ENCODE measurements around the gene CTSW. TPM values are rescaled to one million over a fixed set of nuclear protein-coding genes. Genes with fewer than 3 reads are reported as not detected.
A peak's percentile ranks its signal among the peaks of the same experiment; 100 is the strongest.

Gene CTSW
- total RNA-seq, 2 donors from 2014 or later = not detected

DNA sequence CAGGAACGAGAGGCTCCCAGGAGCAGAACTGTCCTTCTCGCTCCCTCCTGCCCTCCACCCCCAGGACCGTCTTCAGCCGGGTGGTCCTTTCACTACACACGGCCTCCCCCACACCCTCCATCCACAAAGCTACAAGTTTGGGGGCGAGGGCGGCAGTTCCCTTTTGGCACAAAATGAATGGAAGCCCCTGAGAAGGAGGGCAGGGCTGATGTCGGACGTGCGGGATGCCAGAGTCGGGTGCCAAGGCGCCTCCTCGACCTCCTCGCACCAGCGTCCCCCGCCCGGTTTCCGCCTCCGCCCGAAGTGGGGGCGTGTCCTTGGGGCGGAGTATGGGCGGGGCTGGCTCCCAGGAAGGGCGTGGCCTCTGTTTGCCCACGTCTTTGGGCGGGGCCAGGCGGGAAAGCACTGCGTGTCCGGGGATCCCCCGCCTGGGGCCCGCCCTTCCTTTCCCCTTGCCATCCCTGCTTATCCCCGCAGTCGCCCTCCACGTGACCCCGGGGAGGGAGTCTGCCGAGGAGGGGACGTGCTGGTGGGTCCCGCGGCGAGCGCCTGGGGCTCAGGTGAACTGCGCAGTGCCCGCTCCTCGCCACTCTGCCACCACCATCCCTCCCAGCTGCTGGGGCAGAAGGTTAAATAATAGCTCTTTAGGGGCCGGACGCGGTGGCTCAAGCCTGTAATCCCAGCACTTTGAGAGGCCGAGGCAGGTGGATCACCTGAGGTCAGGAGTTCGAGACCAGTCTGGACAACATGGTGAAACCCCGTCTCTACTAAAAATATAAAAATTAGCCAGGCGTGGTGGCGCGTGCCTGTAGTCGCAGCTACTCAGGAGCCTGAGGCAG is 6.1 kb upstream of the CTSW start:
- Mint-ChIP-seq H3K4me3 (peak overlapping the region; percentile 85), H3K36me3 (ENCODE audit: low read depth) (peaks cover 18% of the 10 kb centered on the region), H3K27me3 (ENCODE audit: insufficient read depth) (peaks cover 8% of the 10 kb centered on the region), H3K27ac (peak overlapping the region; percentile 87), H3K4me1 (peaks cover 5% of the 10 kb centered on the region), H3K9me3 (no peaks in the 10 kb centered on the region)
- DNase-seq = peak; percentile 98
- H3K4me3 ChIP-seq (ENCODE audit: low read length) = peak overlapping the region; percentile 94
- H3K9me3 ChIP-seq (ENCODE audit: control insufficient read depth, low read length) = no peaks in the 10 kb centered on the region
- H3K9ac ChIP-seq (ENCODE audit: extremely low read depth, low read length, poor library complexity, severe bottlenecking) = peak overlapping the region; percentile 44
- TF ChIP-seq, protein P1, sequence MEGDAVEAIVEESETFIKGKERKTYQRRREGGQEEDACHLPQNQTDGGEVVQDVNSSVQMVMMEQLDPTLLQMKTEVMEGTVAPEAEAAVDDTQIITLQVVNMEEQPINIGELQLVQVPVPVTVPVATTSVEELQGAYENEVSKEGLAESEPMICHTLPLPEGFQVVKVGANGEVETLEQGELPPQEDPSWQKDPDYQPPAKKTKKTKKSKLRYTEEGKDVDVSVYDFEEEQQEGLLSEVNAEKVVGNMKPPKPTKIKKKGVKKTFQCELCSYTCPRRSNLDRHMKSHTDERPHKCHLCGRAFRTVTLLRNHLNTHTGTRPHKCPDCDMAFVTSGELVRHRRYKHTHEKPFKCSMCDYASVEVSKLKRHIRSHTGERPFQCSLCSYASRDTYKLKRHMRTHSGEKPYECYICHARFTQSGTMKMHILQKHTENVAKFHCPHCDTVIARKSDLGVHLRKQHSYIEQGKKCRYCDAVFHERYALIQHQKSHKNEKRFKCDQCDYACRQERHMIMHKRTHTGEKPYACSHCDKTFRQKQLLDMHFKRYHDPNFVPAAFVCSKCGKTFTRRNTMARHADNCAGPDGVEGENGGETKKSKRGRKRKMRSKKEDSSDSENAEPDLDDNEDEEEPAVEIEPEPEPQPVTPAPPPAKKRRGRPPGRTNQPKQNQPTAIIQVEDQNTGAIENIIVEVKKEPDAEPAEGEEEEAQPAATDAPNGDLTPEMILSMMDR (conservative IDR thresholded peaks at IDR 0.05) = no peak
- H3K27me3 ChIP-seq (ENCODE audit: control insufficient read depth, insufficient read depth, low read length, poor library complexity, severe bottlenecking) = no peaks in the 10 kb centered on the region
- WGBS, 2 experiments (ENCODE audit: insufficient coverage in 1 of 2, insufficient read length in 1 of 2) = 14 to 30% methylated on average over 20 to 54 of the region's 54 CpGs
- no peaks in the 10 kb centered on the region for H3K4me1 ChIP-seq (ENCODE audit: control insufficient read depth, insufficient read depth, low read length)
- no peak overlapping the region for H3K27ac ChIP-seq (ENCODE audit: low read depth, low read length)
- peaks cover 11% of the 10 kb centered on the region for H3K36me3 ChIP-seq (ENCODE audit: control insufficient read depth, insufficient read depth, low read length)

DNA sequence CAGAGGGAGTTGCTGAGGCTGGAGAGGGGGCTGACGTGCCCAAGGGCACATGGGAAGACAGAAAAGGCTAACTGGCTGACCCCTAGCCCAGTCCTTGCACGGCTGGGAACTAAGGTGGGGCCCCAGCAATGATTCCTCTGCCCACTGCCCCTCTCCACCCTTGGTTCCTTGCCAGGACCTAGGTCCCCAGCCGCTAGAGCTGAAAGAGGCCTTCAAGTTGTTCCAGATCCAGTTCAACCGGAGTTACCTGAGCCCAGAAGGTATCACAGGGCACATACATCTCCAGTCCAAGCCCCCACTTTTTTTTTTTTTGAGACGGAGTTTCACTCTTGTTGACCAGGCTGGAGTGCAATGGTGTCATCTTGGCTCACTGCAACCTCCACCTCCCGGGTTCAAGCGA is 390 bp downstream of the CTSW start:
- H3K9me3 Mint-ChIP-seq = no peaks in the 10 kb centered on the region
- no peak overlapping the region for H3K4me3 Mint-ChIP-seq
- peaks cover 26% of the 10 kb centered on the region for H3K36me3 ChIP-seq (ENCODE audit: control insufficient read depth, insufficient read depth, low read length)
- no peak overlapping the region for H3K27ac Mint-ChIP-seq
- H3K4me1 ChIP-seq (ENCODE audit: control insufficient read depth, insufficient read depth, low read length) = no peaks in the 10 kb centered on the region
- DNase-seq = no peak
- no peak overlapping the region for H3K9ac ChIP-seq (ENCODE audit: extremely low read depth, low read length, poor library complexity, severe bottlenecking)
- no peak overlapping the region for H3K27ac ChIP-seq (ENCODE audit: low read depth, low read length)
- no peaks in the 10 kb centered on the region for H3K27me3 ChIP-seq (ENCODE audit: control insufficient read depth, insufficient read depth, low read length, poor library complexity, severe bottlenecking)
- H3K4me1 Mint-ChIP-seq = peaks cover 2% of the 10 kb centered on the region
- no peaks in the 10 kb centered on the region for H3K9me3 ChIP-seq (ENCODE audit: control insufficient read depth, low read length)
- peaks cover 8% of the 10 kb centered on the region for H3K27me3 Mint-ChIP-seq (ENCODE audit: insufficient read depth)
- H3K36me3 Mint-ChIP-seq (ENCODE audit: low read depth) = peaks cover 26% of the 10 kb centered on the region
- no peak overlapping the region for H3K4me3 ChIP-seq (ENCODE audit: low read length)
- WGBS, 2 experiments (ENCODE audit: insufficient coverage in 1 of 2, insufficient read length in 1 of 2) = 93 to 100% methylated on average over 6 to 7 of the region's 7 CpGs
- TF ChIP-seq, protein P1 (conservative IDR thresholded peaks at IDR 0.05) = no peak

DNA sequence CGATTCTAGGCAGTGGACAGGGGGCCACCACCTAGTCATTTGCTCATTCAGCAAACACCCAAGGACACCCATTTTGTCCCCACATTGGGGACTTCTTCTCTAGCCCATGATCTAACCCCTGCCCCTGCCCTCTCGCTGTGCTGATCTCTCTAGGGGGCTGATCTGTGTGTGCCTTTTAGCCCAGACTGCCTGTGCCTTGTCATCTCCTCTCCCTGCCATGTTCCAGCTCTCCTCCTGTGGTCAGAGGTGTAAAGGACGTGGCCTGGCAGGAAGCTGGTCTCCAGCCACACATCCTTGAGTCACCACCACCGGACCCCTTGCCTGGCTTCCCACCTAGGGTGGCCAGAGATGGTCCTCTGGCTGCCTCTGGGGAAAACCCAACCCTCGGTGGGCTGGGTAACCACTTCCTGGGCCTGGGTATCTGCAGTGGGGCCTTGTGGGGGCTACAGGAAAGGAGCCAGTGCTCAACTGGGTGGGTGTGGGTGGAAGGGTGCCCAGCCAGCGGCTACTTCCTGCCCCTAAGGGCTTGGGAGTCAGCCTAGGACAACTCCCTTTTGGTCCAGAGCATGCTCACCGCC is 1.3 kb downstream of the CTSW start:
- Histone ChIP-seq H3K9me3 (ENCODE audit: control insufficient read depth, low read length) (no peaks in the 10 kb centered on the region), H3K4me1 (ENCODE audit: control insufficient read depth, insufficient read depth, low read length) (no peaks in the 10 kb centered on the region), H3K36me3 (ENCODE audit: control insufficient read depth, insufficient read depth, low read length) (peaks cover 35% of the 10 kb centered on the region), H3K27me3 (ENCODE audit: control insufficient read depth, insufficient read depth, low read length, poor library complexity, severe bottlenecking) (no peaks in the 10 kb centered on the region), H3K9ac (ENCODE audit: extremely low read depth, low read length, poor library complexity, severe bottlenecking) (no peak overlapping the region), H3K27ac (ENCODE audit: low read depth, low read length) (no peak overlapping the region), H3K4me3 (ENCODE audit: low read length) (no peak overlapping the region)
- H3K9me3 Mint-ChIP-seq = no peaks in the 10 kb centered on the region
- no peak overlapping the region for H3K4me3 Mint-ChIP-seq
- TF ChIP-seq, protein P1 (conservative IDR thresholded peaks at IDR 0.05) = no peak
- peaks cover 34% of the 10 kb centered on the region for H3K36me3 Mint-ChIP-seq (ENCODE audit: low read depth)
- H3K27ac Mint-ChIP-seq = no peak overlapping the region
- 93 to 98% methylated on average over 4 to 7 of the region's 7 CpGs for WGBS, 2 experiments (ENCODE audit: insufficient coverage in 1 of 2, insufficient read length in 1 of 2)
- H3K27me3 Mint-ChIP-seq (ENCODE audit: insufficient read depth) = peaks cover 8% of the 10 kb centered on the region
- DNase-seq = no peak
- H3K4me1 Mint-ChIP-seq = peaks cover 2% of the 10 kb centered on the region
